HepG2 (cell line): Measurements from ENCODE around the gene TBCB. TPM values are rescaled to one million over a fixed set of nuclear protein-coding genes. Genes with fewer than 3 reads are reported as not detected.

ENCODE experiments used
- ATAC-seq: fragments of 200-7000 bp; cut with Tn5 transposase; 3 replicates; pipeline ENCODE4 v1.9.1; 2020; ENCODE audit warnings: mild to moderate bottlenecking, moderate library complexity
- BruUV-seq: library from RNA; stranded (reverse); fragments of 400-500 nt; replicated peaks from 2 replicates; lab custom pipeline; 2021; lab: Mats Ljungman, UMichigan
- CTCF ChIA-PET: fragments of 300-600 bp; formaldehyde crosslinking; extraction: SDS; loops from one replicate; lab custom pipeline; 2021; ENCODE audit warnings: low total read pairs, inconsistent platforms, low intra/inter-chr PET ratio; lab: Yijun Ruan, JAX
- POLR2A ChIA-PET: fragments of 350-600 bp; sonication (Branson Sonifier 250); formaldehyde crosslinking; loops from one replicate; lab custom pipeline; 2020; ENCODE audit warnings: antibody characterized with exemption, inconsistent platforms; lab: Yijun Ruan, JAX
- DNase-seq: peaks from one replicate; pipeline ENCODE4 v3.0.0-alpha.2; 2015; ENCODE audit warnings: low spot score
- FAIRE-seq: peaks from 3 replicates; lab custom pipeline; 2011; peaks lifted over from hg19 to GRCh38; lab: Jason Lieb, UNC
- H2AFZ ChIP-seq: one replicate; pipeline ENCODE4 v1.6.1; 2011; ENCODE audit warnings: low read length, inconsistent platforms
- H3K27ac ChIP-seq: fragments of 300-600 bp; 3 replicates; pipeline ENCODE4 v1.8.0; 2011; ENCODE audit warnings: mixed run types, mild to moderate bottlenecking, mixed read lengths, low read length, inconsistent platforms; ENCODE audit not compliant: insufficient read depth; ENCODE audit errors: extremely low read length
- H3K27me3 ChIP-seq, 2 experiments: fragments of 200-600 bp in 1 of 2; 2 replicates in 1 of 2; 3 replicates in 1 of 2; pipeline versions ENCODE4 v1.6.0 to v1.8.0; 2011; ENCODE audit warnings: low read length in 2 of 2, mild to moderate bottlenecking in 2 of 2, moderate library complexity in 2 of 2, inconsistent platforms in 1 of 2; ENCODE audit not compliant: insufficient read depth in 2 of 2, control insufficient read depth in 1 of 2
- H3K36me3 ChIP-seq, 2 experiments: fragments of 200-600 bp in 1 of 2; replicated peaks in 1 of 2; 2 replicates in 1 of 2; 3 replicates in 1 of 2; pipeline versions ENCODE4 v1.5.1 to v1.8.0; 2011; ENCODE audit warnings: low read length in 2 of 2, inconsistent platforms in 1 of 2; ENCODE audit not compliant: insufficient read depth in 2 of 2, control insufficient read depth in 1 of 2
- H3K4me1 ChIP-seq: 2 replicates; pipeline ENCODE4 v1.5.1; 2012; ENCODE audit warnings: low read length, inconsistent platforms; ENCODE audit not compliant: insufficient read depth
- H3K4me2 ChIP-seq: 2 replicates; pipeline ENCODE4 v1.6.0; 2011; ENCODE audit warnings: low read depth, low read length, inconsistent platforms
- H3K4me3 ChIP-seq, 3 experiments: fragments of 200-600 bp in 1 of 3; sonication (generic), shearing (Covaris generic) in 1 of 3; replicated peaks in 1 of 3; 2 replicates each; pipeline ENCODE4 v1.5.1; 2011 to 2016; ENCODE audit warnings: low read length in 3 of 3, inconsistent platforms in 2 of 3, low read depth in 2 of 3, mild to moderate bottlenecking in 2 of 3, control low read depth in 1 of 3, mixed read lengths in 1 of 3; ENCODE audit not compliant: insufficient read depth in 1 of 3
- H3K79me2 ChIP-seq: one replicate; pipeline ENCODE4 v1.6.1; 2011; ENCODE audit warnings: low read length, inconsistent platforms; ENCODE audit not compliant: insufficient read depth
- H3K9ac ChIP-seq: 2 replicates; pipeline ENCODE4 v1.6.0; 2011; ENCODE audit warnings: mild to moderate bottlenecking, low read depth, low read length, inconsistent platforms; ENCODE audit not compliant: insufficient read depth
- H3K9me3 ChIP-seq: 2 replicates; pipeline ENCODE4 v1.5.1; 2012; ENCODE audit warnings: mild to moderate bottlenecking, low read length
- H4K20me1 ChIP-seq: 2 replicates; pipeline ENCODE4 v1.6.0; 2011; ENCODE audit warnings: inconsistent platforms, mild to moderate bottlenecking, low read length, moderate library complexity; ENCODE audit not compliant: insufficient read depth
- AGO2 ChIP-seq: fragments of 200-400 bp; formaldehyde crosslinking; optimal IDR thresholded peaks from 2 replicates; pipeline ENCODE3; 2017; ENCODE audit warnings: mild to moderate bottlenecking, low read depth, low read length, moderate library complexity
- FOXA3 ChIP-seq: IDR thresholded peaks from 2 replicates; pipeline ENCODE4 v1.6.1; 2016; ENCODE audit warnings: missing genetic modification reagents, missing compliant biosample characterization
- HOXA5 ChIP-seq: sonication (generic); formaldehyde crosslinking; IDR thresholded peaks from 2 replicates; pipeline ENCODE4 v1.4.0; 2020; ENCODE audit warnings: missing genetic modification reagents
- MBD4 ChIP-seq: IDR thresholded peaks from 2 replicates; pipeline ENCODE4 v1.6.1; 2012; ENCODE audit warnings: low read length, inconsistent platforms, borderline replicate concordance
- RBFOX2 ChIP-seq: fragments of 200-400 bp; formaldehyde crosslinking; IDR thresholded peaks from 2 replicates; pipeline ENCODE4 v1.6.1; 2017; ENCODE audit warnings: low read depth, mild to moderate bottlenecking, low read length
- RBM39 ChIP-seq: fragments of 200-400 bp; formaldehyde crosslinking; IDR thresholded peaks from one replicate; pipeline ENCODE4 v1.6.1; 2018; ENCODE audit warnings: antibody characterized with exemption, mild to moderate bottlenecking, low read depth, low read length; ENCODE audit not compliant: poor library complexity, severe bottlenecking
- ZNF354B ChIP-seq: sonication (generic); formaldehyde crosslinking; IDR thresholded peaks from 2 replicates; pipeline ENCODE4 v1.8.0; 2022; ENCODE audit warnings: mild to moderate bottlenecking, missing genetic modification reagents
- ZNF768 ChIP-seq: sonication (generic); formaldehyde crosslinking; IDR thresholded peaks from 2 replicates; pipeline ENCODE4 v1.4.0; 2020; ENCODE audit warnings: missing genetic modification reagents
- WGBS: methylation state at CpG from one replicate; pipeline ENCODE4 v1.1.6; 2017; ENCODE audit warnings: low lambda C conversion rate; 5-methylcytosine and 5-hydroxymethylcytosine counted together
- in situ Hi-C: cut with HindIII; loops from 2 replicates; pipeline ENCODE4 v1.10.0; 2017; ENCODE audit warnings: low pct_unique_long_range_greater_than_20kb; ENCODE audit not compliant: extremely low pct_ligation_motif_present
- intact Hi-C: fragments of 100-400 bp; cut with micrococcal nuclease; formaldehyde crosslinking; loops from one replicate; pipeline ENCODE4 v1.10.0; 2022; ENCODE audit not compliant: unreplicated experiment
- polyA plus RNA-seq, 8 experiments: library from polyadenylated mRNA; depleted of rRNA in 3 of 8; stranded (reverse) in 7 of 8; unstranded in 1 of 8; fragments of >200 nt; fragmentation: Illumina TruSeq in 4 of 8; extraction: Trizol in 4 of 8; gene quantifications; 2 replicates each; pipeline versions ENCODE4 v1.2.1 to v1.2.3, GENCODE V29; 2011 to 2016; ENCODE audit warnings: low read depth in 4 of 8, missing spikeins in 1 of 8, mixed read lengths in 1 of 8; ENCODE audit not compliant: insufficient read depth in 1 of 8
- total RNA-seq, 5 experiments: library from RNA; depleted of rRNA; stranded (reverse); fragments of >200 nt; fragmentation: Illumina TruSeq; extraction: Trizol; gene quantifications; 2 replicates each; pipeline ENCODE4 v1.2.3, GENCODE V29; 2016; ENCODE audit warnings: low read depth in 1 of 5
- TF ChIP-seq, protein P1 (sequence below): sonication (generic); formaldehyde crosslinking; IDR thresholded peaks from 2 replicates; pipeline ENCODE4; 2020; ENCODE audit warnings: missing genetic modification reagents, mild to moderate bottlenecking, borderline replicate concordance

The TBCB gene
- total and polyA plus RNA-seq, 2 of the 13 experiments (the other 11 are each of a cell fraction or from before 2014, with no cell fraction given), result 271 to 276 TPM

DNA sequence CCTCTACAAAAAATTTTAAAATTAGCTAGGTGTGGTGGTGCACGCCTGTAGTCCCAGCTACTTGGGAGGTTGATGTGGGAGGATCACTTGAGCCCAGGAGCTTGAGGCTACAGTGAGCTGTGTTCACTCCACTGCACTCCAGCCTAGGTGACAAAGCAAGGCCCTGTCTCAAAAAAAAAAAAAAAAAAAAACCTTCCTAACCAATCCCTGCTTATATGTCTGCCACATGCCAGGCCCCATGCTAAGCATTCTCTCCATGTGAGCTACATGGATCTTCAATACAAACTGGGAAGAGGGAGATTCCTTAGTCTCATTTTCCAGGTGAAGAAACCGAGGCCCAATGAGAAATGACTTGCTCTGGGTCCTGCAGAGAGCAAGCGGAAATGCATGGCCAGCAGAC lies 6.6 kb upstream of the TBCB start (continued):
- no peak for TF ChIP-seq RBM39

DNA sequence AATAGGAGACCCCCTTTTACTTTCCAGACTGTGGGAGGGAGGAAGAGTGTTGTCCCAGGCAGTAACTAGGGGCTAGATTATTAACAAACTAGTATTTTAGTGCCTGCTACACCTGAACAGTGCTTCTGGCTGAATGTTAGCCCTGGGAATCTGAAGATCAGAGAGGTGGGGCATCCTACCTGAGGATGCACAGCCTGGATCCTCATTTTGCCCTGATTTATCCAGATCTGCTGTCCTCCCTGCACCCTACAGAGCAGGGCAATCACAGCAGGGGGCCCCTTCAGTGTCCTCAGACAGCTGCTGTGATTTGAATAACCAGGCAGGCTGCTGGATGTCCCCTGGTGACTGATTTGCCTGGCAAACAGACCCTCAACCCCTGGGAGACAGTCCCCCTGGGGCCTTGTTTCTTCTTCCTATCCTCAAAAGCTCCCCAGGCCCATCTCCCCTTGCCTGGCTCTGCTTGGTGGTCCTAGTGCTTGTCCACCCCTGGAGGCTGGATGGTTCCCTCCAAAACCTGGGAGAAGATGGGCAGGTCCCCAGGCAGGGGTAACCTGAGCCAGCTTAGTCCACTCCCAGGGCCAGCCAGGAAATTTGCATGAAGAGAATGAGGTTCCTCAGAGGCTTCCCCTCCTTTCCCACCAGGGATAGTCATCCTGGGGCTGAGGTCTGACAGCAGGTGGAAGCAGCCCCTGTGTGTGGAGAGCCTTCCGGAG lies 4.6 kb upstream of the TBCB start, which contains the start of gene OVOL3:
Gene OVOL3, plus strand, starts transcription at position 657 of the 713 bp plus-strand sequence. CDS start 60 bp downstream, outside the sequence.
- DNase-seq (no peak), ATAC-seq (no peak), FAIRE-seq (no peak)
- H3K36me3 ChIP-seq, result peaks cover 5 to 12% of the 10 kb centered on the region in 2 experiments; a peak in 1 of 5 replicates
- peaks cover 11% of the 10 kb centered on the region for H3K79me2 ChIP-seq
- H3K27me3 ChIP-seq, result no peaks in the 10 kb centered on the region; a peak in 1 of 5 replicates
- H3K27ac ChIP-seq, result no peak within 1 kb of the TSS
- POLR2A ChIA-PET, result no interaction called here
- H3K9me3 ChIP-seq, result no peaks in the 10 kb centered on the region
- CTCF ChIA-PET, result no interaction called here
- no TSS peak for BruUV-seq
- H2AFZ ChIP-seq, result no peak within 1 kb of the TSS
- TF ChIP-seq HOXA5 (CRISPR knock-in tag), result no peak
- peak; percentile 89 for TF ChIP-seq ZNF768
- no peaks in the 10 kb centered on the region for H4K20me1 ChIP-seq
- H3K4me3 ChIP-seq, result no peak within 1 kb of the TSS
- no CpG with 5 or more reads among the region's 1 CpG for WGBS
- in situ Hi-C loops, result no loop called here
- intact Hi-C loops, result no loop called here
- H3K9ac ChIP-seq, result no peak within 1 kb of the TSS
- H3K4me1 ChIP-seq, result peaks cover 8% of the 10 kb centered on the region
- H3K4me2 ChIP-seq, result no peak within 1 kb of the TSS

DNA sequence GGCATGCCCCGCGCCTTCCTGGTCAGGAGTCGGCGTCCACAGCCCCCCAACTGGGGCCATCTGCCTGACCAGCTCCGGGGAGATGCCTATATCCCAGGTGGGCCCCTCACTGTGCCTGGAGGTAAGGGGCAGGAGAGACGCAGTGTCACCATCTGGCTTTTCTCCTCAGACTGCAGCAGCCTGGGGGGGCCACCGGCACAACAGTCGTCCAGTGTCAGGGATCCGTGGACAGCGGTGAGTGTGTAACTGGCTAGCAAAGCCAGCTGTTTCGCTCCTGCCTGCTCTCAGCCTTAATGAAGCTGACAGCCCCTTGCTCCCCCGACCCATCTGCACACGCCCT lies 4.1 kb upstream of the TBCB start:
- BruUV-seq, result no TSS peak
- H3K79me2 ChIP-seq, result peaks cover 13% of the 10 kb centered on the region
- peaks cover 5 to 12% of the 10 kb centered on the region in 2 experiments; a peak in 1 of 5 replicates for H3K36me3 ChIP-seq
- H3K4me2 ChIP-seq, result no peak overlapping the region
- H3K4me1 ChIP-seq, result peaks cover 11% of the 10 kb centered on the region
- CTCF ChIA-PET, result no interaction called here
- in situ Hi-C loops (no loop called here), intact Hi-C loops (no loop called here)
- H2AFZ ChIP-seq, result no peak overlapping the region
- FAIRE-seq (no peak), ATAC-seq (no peak), DNase-seq (no peak)
- no peak overlapping the region for H3K9ac ChIP-seq
- H3K27ac ChIP-seq, result no peak overlapping the region
- TF ChIP-seq AGO2 (peak; percentile 67), RBFOX2 (peak; percentile 40; the same call in 1 of the 2 replicates), FOXA3 (CRISPR knock-in tag) (no peak), ZNF354B (no peak), MBD4 (no peak)
- TF ChIP-seq, protein P1, sequence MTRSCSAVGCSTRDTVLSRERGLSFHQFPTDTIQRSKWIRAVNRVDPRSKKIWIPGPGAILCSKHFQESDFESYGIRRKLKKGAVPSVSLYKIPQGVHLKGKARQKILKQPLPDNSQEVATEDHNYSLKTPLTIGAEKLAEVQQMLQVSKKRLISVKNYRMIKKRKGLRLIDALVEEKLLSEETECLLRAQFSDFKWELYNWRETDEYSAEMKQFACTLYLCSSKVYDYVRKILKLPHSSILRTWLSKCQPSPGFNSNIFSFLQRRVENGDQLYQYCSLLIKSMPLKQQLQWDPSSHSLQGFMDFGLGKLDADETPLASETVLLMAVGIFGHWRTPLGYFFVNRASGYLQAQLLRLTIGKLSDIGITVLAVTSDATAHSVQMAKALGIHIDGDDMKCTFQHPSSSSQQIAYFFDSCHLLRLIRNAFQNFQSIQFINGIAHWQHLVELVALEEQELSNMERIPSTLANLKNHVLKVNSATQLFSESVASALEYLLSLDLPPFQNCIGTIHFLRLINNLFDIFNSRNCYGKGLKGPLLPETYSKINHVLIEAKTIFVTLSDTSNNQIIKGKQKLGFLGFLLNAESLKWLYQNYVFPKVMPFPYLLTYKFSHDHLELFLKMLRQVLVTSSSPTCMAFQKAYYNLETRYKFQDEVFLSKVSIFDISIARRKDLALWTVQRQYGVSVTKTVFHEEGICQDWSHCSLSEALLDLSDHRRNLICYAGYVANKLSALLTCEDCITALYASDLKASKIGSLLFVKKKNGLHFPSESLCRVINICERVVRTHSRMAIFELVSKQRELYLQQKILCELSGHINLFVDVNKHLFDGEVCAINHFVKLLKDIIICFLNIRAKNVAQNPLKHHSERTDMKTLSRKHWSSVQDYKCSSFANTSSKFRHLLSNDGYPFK (CRISPR knock-in tag), result no peak
- no peaks in the 10 kb centered on the region; a peak in 1 of 5 replicates for H3K27me3 ChIP-seq
- WGBS, result 100% methylated on average over 2 of the region's 13 CpGs
- no peaks in the 10 kb centered on the region for H4K20me1 ChIP-seq
- no peak overlapping the region for H3K4me3 ChIP-seq
- POLR2A ChIA-PET, result no interaction called here
- no peaks in the 10 kb centered on the region for H3K9me3 ChIP-seq
